ENCODE data around the gene PPP1R26.
"Not testable (repeated sequence)": the region's sequence is repeated elsewhere in the genome, so short reads cannot be mapped to it uniquely, and the experiment has no call there.

- TF ChIP-seq CTCF (IDR thresholded peaks at IDR 0.05); REST (IDR thresholded peaks at IDR 0.05); MAX (IDR thresholded peaks at IDR 0.05); ZNF302 (CRISPR knock-in tag; IDR thresholded peaks at IDR 0.05); ZFP36 (IDR thresholded peaks at IDR 0.05; ENCODE audit: borderline replicate concordance, partially characterized antibody); USF2 (IDR thresholded peaks at IDR 0.05): not testable (repeated sequence)
Observed at GRCh38 chr9:135441105-135442071, 38.2 kb upstream of the PPP1R26 start.

Data from A549 (cell line).